GM11168 (cell line): Measurements from ENCODE around the gene PTPRN2.
"Not testable (repeated sequence)": the region's sequence is repeated elsewhere in the genome, so short reads cannot be mapped to it uniquely, and the experiment has no call there.

Experiments
- in situ Hi-C: fragments of 300-500 bp; cut with MboI; formaldehyde crosslinking; loops from one replicate; pipeline ENCODE4 v1.12.0; 2022; ENCODE audit warnings: low sequenced_read_pairs; ENCODE audit not compliant: unreplicated experiment

Gene PTPRN2

DNA sequence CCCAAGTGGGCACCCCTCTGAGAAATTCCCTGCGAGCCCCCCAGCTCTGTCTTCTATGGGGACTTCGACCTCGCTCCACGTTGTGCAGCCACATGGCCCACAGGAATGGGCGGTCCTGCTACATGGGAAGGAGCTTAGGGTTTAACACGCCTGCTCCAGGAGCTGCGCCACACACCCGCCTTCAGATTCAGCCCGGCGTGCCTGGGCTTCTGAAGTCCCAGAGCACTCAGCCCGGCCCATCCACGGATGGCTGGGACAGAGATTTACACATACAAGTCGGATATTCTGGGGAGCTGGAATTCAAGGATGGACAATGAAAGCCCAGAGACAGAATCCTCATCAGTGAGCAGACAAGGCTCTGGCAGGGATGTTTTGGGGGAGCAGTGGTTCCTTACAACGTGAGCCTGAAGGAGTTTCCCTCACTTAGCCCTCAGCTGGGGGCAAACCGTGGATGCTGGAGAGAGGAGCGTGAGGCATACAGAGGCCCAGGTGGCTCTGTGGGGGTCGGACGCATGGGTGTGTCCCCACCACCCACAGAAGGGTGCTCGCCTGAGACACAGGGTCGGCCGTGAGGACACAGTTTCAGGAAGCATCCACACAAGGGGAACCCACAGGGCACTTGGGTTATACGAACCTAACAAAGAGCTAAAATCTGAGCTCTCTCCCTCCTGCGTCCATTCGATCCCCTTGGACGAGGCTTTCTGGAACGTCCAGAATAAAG is 877.9 kb downstream of the PTPRN2 start:
- in situ Hi-C loops = no loop called here

DNA sequence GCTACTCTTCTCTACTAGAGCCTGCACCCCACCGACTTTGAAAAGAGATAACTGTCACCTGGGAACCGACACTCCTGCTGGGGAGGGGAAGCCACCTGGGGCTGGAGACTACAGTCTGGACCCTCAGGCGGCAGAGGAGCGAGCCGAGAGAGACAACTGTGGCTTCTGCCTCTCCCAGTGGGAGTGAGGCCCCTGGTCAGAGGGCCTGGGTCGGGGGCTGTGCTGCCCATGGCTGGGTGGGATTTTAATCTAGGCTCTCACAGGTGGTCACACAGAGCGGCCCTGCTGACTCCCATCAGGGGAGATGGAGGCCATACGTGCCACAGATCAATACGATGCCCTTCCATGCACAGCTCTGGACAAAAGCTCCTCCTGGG is 878.7 kb downstream of the PTPRN2 start:
- in situ Hi-C loops = no loop called here

DNA sequence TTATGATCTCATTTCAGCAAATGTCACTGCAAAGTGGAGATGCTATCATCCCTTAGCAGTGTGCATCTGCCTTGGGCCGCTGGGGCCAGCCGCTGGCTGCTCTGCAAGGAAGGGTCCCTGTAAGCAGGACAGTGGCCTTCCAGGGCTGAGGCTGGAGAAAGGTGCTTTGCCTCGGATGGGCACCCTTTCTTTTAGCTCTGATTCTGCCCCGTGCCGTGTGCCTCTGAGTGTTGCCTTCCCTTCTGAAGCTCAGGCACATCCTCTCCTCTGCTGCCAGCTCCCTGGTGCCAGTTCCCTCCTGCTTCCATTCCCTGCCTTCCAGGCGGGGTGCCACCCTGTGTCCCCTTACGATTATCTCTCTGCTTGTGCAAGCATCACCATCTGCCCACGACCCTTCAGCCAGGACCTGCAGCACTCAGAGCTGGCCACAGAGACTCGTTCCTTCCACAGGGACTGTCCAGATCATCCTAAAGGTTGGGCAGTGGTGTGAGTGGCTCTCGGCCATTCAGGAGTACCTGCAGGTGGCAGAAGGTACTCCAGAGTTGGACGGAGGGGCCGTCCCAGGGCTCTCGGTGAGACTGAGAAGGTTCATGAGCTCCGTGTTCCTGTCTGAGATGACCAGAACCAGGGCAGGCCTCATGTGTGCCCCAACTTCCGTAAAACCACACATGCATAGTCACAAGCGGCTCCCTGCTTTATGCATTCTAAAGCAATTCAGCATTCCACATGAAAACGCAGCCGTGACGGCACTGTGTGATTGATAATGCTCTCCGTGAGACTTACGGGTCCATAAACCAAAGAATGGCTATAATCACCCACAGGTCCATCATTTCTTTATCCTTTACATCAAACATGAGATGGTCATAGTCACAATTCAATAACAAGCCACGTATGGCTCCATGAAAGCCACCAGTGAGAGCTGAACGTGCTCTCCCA is 879.4 kb downstream of the PTPRN2 start:
- in situ Hi-C loops = no loop called here

DNA sequence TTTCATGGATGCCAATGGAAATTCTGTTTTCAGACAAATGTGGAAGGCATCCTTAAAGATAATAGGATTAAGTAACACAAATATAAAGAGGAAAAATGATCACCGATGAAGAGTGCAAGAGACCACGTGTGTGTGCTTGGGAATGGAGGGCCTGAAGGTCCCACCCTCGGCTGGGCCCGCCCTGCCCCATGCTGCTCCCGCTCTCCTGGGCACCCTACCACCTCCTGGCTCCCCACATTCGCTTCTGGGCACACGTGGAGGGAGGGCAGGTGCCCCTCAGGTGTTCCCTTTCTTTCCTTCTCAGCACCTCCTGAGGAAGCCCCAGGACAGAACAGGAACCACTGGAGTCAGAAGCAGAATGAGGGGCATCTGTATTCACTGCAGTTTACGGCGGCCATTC is 883.3 kb downstream of the PTPRN2 start:
- in situ Hi-C loops = no loop called here

DNA sequence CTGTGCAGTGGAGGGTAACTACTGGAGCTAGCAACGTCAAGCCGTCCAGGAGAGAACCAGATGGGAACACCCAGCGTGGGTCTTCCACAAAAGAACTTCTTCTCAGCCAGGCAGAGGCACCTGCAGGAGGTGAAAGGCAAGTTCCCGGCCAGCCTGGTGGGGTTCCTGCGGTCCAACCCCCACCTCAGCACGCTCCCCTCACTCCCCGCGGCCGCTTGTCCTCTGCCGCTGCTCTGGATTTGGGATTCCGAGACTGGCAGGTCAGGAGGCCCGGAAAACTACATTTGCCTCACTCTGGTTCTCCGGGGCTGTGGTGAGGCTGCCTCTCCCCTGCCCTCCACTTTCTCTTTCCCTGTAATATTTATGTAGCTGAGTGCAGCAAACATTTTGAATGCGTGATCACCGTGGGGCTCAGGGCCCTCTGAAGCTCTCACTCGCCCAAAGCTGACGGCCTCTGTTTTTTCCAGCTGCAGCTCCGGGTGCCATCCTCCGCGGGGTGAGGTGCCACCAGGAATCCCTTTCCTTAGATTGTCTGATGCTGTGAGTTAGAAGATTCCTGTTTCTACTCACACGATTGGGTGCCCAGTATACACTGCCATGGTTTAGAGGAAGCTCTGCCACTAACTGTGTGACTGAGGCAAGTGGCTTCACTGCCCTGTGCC is 884.0 kb downstream of the PTPRN2 start:
- in situ Hi-C loops = no loop called here

DNA sequence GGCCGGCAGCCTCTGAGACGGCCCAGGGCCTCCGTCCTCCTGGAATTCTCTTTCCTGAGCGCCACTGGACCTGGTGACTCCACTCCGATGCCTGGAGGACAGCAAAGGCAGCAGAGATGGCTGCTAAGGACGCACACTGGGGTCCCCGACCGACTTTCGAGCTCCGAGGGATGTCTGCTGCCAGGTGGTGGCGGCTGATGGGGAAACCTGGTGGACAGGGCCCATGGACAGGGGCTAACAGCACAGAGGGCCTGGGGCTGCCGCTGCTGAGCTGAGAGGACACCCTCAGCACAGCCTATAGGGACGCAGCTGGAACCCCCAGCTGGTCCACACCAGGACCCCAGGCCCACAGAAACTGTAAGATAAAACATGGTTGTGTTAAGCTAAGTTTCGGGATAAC is 884.5 kb downstream of the PTPRN2 start:
- in situ Hi-C loops = no loop called here

DNA sequence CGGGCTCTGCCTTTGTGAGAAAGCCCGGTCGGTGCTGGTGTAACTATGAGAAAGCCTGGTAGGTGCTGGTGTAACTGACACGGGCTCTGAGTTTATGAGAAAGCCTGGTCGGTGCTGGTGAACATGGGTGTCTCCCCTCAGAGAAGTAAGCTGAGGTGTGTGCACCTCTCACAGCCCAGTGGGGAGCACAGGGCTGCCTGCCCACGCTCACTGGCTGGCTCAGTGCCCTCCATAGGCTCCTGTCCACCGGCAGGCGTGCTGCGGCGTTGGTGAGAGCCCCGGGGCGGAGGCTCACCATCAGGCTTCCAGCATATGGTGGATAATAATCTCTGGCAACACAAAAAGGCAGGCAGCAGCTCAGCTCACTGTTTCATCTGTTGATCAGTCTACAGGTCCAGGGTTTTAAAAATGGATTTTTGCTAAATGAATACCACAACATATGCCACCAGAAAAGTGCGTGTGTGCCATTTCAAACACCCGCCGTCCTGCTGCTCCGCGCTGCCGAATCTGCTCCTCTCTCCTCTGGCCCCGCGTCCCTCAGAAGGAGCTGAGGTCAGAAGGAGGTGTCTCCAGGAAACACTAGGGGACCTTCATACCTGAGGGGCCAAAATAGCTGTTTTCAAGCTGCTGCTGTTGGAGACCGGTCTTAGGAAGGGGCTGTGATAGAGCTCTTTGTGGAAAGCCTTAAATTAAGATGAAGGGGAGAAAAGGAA is 885.2 kb downstream of the PTPRN2 start:
- in situ Hi-C loops = no loop called here

DNA sequence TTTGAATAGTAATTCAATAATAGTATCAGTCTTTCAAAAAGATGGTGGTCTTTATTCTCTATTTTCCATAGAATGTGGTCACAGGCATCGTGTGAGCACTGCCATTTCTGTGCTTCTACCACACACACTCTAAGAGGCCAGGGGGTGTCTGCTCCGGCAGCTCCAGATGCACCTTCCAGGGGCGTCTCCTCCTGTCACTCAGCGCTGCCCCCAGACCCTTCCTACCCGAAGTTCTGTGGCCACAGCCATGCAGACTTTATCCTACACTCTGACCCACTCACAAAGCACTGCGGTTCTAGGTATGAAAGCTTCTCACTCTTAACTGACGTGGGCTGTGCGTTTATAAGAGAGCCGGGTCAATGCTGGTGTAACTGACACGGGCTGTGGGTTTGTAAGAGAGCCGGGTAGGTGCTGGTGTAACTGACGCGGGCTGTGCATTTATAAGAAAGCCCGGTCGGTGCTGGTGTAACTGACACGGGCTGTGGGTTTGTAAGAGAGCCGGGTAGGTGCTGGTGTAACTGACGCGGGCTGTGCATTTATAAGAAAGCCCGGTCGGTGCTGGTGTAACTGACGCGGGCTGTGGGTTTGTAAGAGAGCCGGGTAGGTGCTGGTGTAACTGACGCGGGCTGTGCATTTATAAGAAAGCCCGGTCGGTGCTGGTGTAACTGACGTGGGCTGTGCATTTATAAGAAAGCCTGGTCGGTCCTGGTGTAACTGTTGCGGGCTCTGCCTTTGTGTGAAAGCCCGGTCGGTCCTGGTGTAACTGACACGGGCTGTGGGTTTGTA is 886.0 kb downstream of the PTPRN2 start:
- in situ Hi-C loops = not testable (repeated sequence)

DNA sequence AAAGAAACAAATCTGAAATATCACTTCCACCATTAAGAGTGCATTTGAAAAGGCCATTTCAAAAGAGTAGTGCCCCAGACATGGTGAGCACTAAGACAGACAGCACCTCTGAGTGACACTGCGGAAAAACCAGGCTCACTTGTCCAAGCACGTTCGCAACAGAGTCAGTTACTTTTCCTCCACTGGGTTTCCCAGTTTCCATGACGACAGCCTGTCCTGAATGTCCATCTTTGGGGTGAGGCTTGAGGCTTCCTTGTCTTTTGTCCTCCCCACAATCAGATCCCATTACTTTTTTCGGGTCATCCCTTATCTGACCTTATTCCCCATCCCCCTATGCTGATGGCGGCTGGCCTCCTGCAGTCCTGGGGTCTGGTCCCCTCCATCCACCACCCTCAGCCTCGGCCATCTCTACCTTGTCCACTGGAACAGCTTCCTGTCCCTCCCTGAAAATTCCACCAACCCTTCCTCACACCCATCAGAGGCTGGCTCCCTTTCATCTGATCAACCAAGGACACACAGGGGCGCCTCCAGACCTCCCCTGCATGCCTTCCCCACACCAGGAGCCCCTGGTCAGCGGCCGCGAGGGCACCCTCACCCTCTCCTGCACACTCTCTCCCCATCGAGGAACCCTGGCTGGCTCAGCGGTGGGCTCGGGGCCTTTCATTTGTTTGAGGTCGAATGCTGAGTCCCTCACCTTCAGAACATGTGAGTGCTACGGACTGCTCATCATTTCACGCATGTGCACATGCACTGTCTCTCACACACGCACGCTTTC is 887.2 kb downstream of the PTPRN2 start:
- in situ Hi-C loops = no loop called here

DNA sequence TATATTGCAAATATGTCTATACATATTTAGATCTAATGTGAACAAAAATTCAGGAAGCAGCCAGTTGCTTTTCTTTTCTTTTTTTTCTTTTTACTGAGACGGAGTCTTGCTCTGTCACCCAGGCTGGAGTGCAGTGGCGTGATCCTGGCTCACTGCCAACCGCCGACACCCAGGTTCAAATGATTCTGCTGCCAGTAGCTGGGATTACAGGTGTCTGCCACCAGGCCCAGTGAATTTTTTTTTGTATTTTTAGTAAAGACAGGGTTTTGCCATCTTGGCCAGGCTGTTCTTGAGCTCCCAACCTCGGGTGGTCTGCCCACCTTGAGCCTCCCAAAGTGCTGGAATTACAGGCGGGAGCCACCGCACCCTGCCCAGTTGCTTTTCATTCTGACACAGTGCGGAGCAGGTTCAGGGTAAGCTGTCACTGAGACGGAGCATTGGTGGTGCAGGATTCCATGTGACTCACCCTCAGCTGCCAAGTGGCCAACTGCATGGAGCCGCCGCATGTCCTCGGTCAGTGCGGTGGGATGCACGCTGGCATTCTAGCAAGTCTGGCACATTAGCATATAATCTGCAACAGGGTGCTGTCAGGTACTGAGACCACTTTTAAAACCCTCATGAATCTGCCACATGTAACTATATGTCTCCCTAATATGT is 888.1 kb downstream of the PTPRN2 start:
- in situ Hi-C loops = no loop called here

DNA sequence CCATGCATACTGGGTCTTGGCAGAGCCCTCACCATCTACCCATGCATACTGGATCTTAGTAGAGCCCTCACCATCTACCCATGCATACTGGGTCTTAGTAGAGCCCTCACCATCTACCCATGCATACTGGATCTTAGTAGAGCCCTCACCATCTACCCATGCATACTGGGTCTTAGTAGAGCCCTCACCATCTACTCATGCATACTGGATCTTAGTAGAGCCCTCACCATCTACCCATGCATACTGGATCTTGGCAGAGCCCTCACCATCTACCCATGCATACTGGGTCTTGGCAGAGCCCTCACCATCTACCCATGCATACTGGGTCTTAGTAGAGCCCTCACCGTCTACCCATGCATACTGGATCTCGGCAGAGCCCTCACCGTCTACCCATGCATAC is 890.3 kb downstream of the PTPRN2 start:
- in situ Hi-C loops = not testable (repeated sequence)

DNA sequence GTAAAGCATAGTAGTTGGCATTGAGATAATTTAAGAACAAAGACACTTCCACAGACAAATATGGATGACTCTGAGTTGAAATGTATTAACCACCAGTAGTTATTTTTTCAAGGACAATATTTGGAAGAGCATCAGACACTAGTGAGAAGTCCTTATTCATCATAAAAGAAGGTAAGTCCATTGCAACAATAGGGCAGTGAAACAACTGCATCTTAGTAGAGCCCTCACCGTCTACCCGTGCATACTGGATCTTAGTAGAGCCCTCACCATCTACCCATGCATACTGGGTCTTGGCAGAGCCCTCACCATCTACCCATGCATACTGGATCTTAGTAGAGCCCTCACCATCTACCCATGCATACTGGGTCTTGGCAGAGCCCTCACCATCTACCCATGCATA is 892.0 kb downstream of the PTPRN2 start:
- in situ Hi-C loops = not testable (repeated sequence)

DNA sequence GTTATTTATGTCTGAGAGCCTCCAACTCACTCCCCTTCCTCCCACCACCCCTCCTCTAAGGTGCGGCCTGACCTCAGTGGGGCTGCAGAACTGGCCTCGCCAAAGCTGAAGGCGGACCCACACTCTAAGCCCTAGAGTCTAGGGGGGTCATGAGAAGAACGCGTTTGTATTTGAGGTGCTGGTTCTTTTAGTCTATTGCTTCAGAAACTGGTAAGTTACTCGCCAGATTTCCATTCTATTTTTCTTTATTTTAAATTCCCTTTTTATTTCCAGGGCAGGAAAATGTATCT is 893.3 kb downstream of the PTPRN2 start:
- in situ Hi-C loops = no loop called here

DNA sequence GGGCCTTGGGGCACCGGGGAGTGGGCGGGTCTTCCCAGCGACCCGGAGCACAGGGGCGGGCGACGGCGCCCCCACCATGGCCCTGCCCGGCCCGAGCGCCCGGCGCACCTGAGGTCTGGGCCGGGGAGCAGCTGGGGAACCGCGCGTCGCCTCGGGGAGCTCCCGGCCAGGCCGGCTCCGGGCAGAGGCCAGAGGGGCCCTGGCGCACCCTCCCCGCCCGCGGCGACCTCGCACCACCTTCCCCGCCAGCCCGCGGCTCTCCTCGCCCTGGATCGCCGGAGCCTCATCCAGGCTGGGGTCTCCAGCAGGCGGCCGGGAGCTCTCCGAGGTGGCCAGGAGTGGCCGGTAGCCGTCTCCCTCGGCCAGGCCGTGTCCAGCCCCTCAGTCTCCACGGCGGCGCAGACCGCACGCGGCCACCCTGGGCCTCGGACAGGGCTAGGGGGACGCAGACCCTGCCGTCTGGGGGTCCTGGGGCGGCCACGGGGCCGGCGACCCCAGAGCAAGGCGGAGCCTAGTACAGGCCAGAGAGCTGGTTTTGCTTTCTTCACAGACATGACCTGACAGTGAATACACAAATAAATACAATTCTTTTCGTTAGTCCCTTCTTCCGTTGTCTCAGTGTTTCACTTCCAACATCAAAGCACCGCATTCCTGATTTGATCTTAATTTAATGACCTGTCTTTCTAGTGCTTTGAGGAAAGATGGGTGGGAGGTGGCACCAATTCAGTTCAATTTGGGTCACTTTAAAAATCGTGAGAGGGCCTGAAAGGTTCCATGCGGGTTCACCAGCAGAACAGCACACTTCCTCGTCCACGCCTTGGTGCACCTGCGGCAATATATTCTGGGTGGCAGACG is 893.9 kb downstream of the PTPRN2 start:
- in situ Hi-C loops = no loop called here

DNA sequence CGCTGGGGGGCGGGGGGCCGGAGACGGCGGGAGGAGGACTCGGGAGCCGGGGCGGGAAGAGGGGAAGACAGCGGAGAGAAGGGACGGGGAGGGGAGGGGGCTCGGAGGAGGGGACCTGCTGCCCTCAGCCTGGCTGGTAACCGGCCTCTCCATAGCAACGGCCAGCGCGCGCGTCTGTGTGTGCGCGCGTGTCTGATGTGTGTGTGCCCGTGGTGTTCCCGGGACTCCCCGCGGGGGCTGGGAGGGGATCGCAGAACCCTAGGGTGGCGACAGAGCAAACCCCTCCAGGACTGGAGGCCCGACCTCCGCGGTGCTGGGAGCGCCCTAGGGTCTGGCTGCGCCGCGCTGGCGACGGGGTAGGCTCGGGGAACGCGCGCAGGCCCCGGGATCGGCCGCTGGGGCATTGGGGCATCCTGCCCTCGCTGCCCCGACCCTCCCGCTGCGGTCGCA is 894.5 kb downstream of the PTPRN2 start:
- in situ Hi-C loops = no loop called here

DNA sequence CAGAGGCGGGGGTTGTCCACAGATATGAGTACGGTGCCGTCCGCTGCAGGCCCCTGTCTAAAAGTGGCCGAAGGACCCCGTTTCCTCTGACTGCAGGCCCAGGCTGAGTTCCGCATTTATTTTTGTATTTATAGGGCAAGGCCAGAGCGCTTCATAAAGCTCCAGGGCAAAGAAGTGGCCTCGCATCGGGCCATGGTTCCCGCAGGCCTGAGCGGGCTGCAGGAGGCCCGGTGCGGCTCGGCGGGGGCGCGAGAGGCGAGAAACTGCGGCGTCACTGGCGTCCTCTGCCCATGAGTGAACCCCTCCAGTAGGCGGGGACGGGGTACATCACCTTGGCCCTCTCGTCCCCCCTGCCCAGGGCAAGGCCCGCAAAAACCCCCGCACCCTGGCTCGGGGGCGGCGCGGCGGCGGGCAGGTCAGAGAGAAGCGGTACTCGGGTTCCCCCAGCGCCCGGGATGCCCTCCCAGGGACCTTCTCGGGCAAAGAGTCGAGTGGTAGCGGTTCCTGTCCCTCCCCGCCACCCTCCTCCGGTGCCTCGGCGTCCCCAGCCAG is 895.1 kb downstream of the PTPRN2 start:
- in situ Hi-C loops = no loop called here
